K562 (cell line): ENCODE results near the gene SPATS1. TPM values are rescaled to one million over a fixed set of nuclear protein-coding genes. Genes with fewer than 3 reads are reported as not detected.

Experiments used
- CAMTA2 ChIP-seq: fragments of 250-450 bp; sonication (Bioruptor Pico); conservative IDR thresholded peaks from 2 replicates; pipeline ENCODE4 v1.5.1; 2022
- FOXA3 ChIP-seq, 2 experiments: fragments of 450-650 bp in 1 of 2; sonication (generic) in 1 of 2; formaldehyde crosslinking; IDR thresholded peaks in 1 of 2; conservative IDR thresholded peaks in 1 of 2; 2 replicates each; pipeline versions ENCODE4 v1.4.0 to v1.8.0; 2020 to 2022; ENCODE audit warnings: mild to moderate bottlenecking in 2 of 2, missing genetic modification reagents in 1 of 2
- FOXP4 ChIP-seq: sonication (generic); formaldehyde crosslinking; IDR thresholded peaks from 2 replicates; pipeline ENCODE4 v1.8.0; 2022; ENCODE audit warnings: mild to moderate bottlenecking, missing genetic modification reagents, borderline replicate concordance
- MEIS2 ChIP-seq: fragments of 450-650 bp; IDR thresholded peaks from 2 replicates; pipeline ENCODE4 v1.6.1; 2014; ENCODE audit warnings: mild to moderate bottlenecking; ENCODE audit not compliant: partially characterized antibody
- POLR2B ChIP-seq: fragments of 450-650 bp; IDR thresholded peaks from 2 replicates; pipeline ENCODE4 v1.6.1; 2018; ENCODE audit warnings: low read depth; ENCODE audit not compliant: partially characterized antibody
- PPARD ChIP-seq: fragments of 250-450 bp; sonication (Bioruptor Pico); IDR thresholded peaks from 2 replicates; pipeline ENCODE4 v1.8.0; 2022; ENCODE audit warnings: inconsistent platforms, mild to moderate bottlenecking, moderate library complexity
- PTBP1 ChIP-seq: fragments of 200-400 bp; formaldehyde crosslinking; IDR thresholded peaks from 2 replicates; pipeline ENCODE4 v1.6.1; 2017; ENCODE audit warnings: low read depth, low read length
- PURB ChIP-seq: sonication (generic); formaldehyde crosslinking; IDR thresholded peaks from 2 replicates; pipeline ENCODE4 v1.9.0; 2021; ENCODE audit warnings: low read depth, mild to moderate bottlenecking, missing genetic modification reagents
- SP1 ChIP-seq: sonication (generic); formaldehyde crosslinking; IDR thresholded peaks from 2 replicates; pipeline ENCODE4 v1.8.1; 2022; ENCODE audit warnings: mild to moderate bottlenecking, missing genetic modification reagents
- SRSF9 ChIP-seq: fragments of 200-400 bp; formaldehyde crosslinking; IDR thresholded peaks from 2 replicates; pipeline ENCODE4 v1.6.1; 2017; ENCODE audit warnings: low read depth, low read length, borderline replicate concordance
- TAF7 ChIP-seq: fragments of 450-650 bp; IDR thresholded peaks from 2 replicates; pipeline ENCODE4 v1.6.1; 2016; ENCODE audit warnings: missing genetic modification characterization, missing compliant biosample characterization
- ZNF347 ChIP-seq: fragments of 450-650 bp; formaldehyde crosslinking; IDR thresholded peaks from 2 replicates; pipeline ENCODE4 v1.4.0; 2020; ENCODE audit warnings: low read depth, mild to moderate bottlenecking, moderate library complexity
- polyA plus RNA-seq, 8 experiments: library from polyadenylated mRNA; depleted of rRNA in 4 of 8; stranded (reverse) in 5 of 8; unstranded in 3 of 8; fragments of >200 nt; fragmentation: Nextera tagmentation in 2 of 8; fragmentation: Illumina TruSeq in 1 of 8; extraction: Ambion mirVana in 2 of 8; extraction: Trizol in 1 of 8; gene quantifications; 2 replicates each; pipeline versions ENCODE4 v1.2.1 to v1.2.3, GENCODE V29; 2011 to 2014; ENCODE audit warnings: inconsistent platforms in 1 of 8, missing spikeins in 1 of 8
- total RNA-seq, 7 experiments: library from RNA; depleted of rRNA in 6 of 7; stranded (reverse); fragments of >200 nt in 6 of 7; fragmentation: Illumina TruSeq in 2 of 7; extraction: Trizol in 2 of 7; gene quantifications; 2 replicates each; pipeline versions ENCODE4 v1.2.1 to v1.2.3, GENCODE V29; 2011 to 2021; ENCODE audit warnings: low replicate concordance in 1 of 7
- TF ChIP-seq, protein P1 (sequence below): sonication (generic); formaldehyde crosslinking; IDR thresholded peaks from 2 replicates; pipeline ENCODE4 v1.8.1; 2022; ENCODE audit warnings: missing genetic modification reagents
- TF ChIP-seq, protein P2 (sequence below): IDR thresholded peaks from 2 replicates; pipeline ENCODE4 v1.6.1; 2014; ENCODE audit warnings: antibody characterized with exemption
- TF ChIP-seq, protein P3 (sequence below), 2 experiments: fragments of 450-650 bp; IDR thresholded peaks; 2 replicates each; pipeline ENCODE4 v1.6.1; 2016
- TF ChIP-seq, protein P4 (sequence below): fragments of 250-450 bp; sonication (Bioruptor Pico); IDR thresholded peaks from 2 replicates; pipeline ENCODE4 v1.5.1; 2021; ENCODE audit warnings: mild to moderate bottlenecking

The SPATS1 gene
- total and polyA plus RNA-seq, 9 of the 15 experiments (the other 6 are each of a cell fraction or from before 2014, with no cell fraction given): not detected

- TF ChIP-seq, protein P1, sequence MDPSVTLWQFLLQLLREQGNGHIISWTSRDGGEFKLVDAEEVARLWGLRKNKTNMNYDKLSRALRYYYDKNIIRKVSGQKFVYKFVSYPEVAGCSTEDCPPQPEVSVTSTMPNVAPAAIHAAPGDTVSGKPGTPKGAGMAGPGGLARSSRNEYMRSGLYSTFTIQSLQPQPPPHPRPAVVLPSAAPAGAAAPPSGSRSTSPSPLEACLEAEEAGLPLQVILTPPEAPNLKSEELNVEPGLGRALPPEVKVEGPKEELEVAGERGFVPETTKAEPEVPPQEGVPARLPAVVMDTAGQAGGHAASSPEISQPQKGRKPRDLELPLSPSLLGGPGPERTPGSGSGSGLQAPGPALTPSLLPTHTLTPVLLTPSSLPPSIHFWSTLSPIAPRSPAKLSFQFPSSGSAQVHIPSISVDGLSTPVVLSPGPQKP (CRISPR knock-in tag): no peak
- TF ChIP-seq PTBP1: peak; percentile 66; the same call in 1 of the 2 replicates
- TF ChIP-seq PURB (CRISPR knock-in tag): no peak
- TF ChIP-seq, protein P2, sequence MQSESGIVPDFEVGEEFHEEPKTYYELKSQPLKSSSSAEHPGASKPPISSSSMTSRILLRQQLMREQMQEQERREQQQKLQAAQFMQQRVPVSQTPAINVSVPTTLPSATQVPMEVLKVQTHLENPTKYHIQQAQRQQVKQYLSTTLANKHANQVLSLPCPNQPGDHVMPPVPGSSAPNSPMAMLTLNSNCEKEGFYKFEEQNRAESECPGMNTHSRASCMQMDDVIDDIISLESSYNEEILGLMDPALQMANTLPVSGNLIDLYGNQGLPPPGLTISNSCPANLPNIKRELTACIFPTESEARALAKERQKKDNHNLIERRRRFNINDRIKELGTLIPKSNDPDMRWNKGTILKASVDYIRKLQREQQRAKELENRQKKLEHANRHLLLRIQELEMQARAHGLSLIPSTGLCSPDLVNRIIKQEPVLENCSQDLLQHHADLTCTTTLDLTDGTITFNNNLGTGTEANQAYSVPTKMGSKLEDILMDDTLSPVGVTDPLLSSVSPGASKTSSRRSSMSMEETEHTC: peak; percentile 49; the same call in 1 of the 2 replicates
- TF ChIP-seq MEIS2: no peak
- TF ChIP-seq SP1 (CRISPR knock-in tag): peak; percentile 96
- TF ChIP-seq FOXA3 (CRISPR knock-in tag; conservative IDR thresholded peaks at IDR 0.05 in 1 of 2, IDR thresholded peaks at IDR 0.05 in 1 of 2): peak in 1 of 2 experiments; percentile 77; a peak in 2 of 4 replicates
- no peak for TF ChIP-seq SRSF9
- TF ChIP-seq CAMTA2 (CRISPR knock-in tag): no peak
- TF ChIP-seq, protein P3, sequence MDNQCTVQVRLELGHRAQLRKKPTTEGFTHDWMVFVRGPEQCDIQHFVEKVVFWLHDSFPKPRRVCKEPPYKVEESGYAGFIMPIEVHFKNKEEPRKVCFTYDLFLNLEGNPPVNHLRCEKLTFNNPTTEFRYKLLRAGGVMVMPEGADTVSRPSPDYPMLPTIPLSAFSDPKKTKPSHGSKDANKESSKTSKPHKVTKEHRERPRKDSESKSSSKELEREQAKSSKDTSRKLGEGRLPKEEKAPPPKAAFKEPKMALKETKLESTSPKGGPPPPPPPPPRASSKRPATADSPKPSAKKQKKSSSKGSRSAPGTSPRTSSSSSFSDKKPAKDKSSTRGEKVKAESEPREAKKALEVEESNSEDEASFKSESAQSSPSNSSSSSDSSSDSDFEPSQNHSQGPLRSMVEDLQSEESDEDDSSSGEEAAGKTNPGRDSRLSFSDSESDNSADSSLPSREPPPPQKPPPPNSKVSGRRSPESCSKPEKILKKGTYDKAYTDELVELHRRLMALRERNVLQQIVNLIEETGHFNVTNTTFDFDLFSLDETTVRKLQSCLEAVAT (IDR thresholded peaks at IDR 0.05): peak in 1 of 2 experiments; percentile 41; a peak in 1 of 4 replicates
- no peak for TF ChIP-seq PPARD (CRISPR knock-in tag)
- TF ChIP-seq TAF7: peak; percentile 91
- TF ChIP-seq POLR2B: peak; percentile 88
- TF ChIP-seq FOXP4 (CRISPR knock-in tag): 0 out of 2 replicates have a peak, but pooled peaks have one; percentile 51
- TF ChIP-seq, protein P4, sequence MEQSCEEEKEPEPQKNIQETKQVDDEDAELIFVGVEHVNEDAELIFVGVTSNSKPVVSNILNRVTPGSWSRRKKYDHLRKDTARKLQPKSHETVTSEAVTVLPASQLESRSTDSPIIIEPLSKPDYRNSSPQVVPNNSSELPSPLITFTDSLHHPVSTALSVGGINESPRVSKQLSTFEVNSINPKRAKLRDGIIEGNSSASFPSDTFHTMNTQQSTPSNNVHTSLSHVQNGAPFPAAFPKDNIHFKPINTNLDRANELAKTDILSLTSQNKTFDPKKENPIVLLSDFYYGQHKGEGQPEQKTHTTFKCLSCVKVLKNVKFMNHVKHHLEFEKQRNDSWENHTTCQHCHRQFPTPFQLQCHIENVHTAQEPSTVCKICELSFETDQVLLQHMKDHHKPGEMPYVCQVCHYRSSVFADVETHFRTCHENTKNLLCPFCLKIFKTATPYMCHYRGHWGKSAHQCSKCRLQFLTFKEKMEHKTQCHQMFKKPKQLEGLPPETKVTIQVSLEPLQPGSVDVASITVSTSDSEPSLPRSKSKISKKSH (CRISPR knock-in tag): no peak
- no peak for TF ChIP-seq ZNF347 (CRISPR knock-in tag)
Observed at GRCh38 chr6:44312901-44313788, 29.3 kb upstream of the SPATS1 start, which contains the start of gene AARS2 (continued).
